IMR-90 (cell line): ENCODE measurements around the gene GPR139. TPM values are rescaled to one million over a fixed set of nuclear protein-coding genes. Genes with fewer than 3 reads are reported as not detected.

Experiments used
- ATAC-seq: fragments of 200-7000 bp; cut with Tn5 transposase; 2 replicates; pipeline ENCODE4 v1.9.1; 2020; ENCODE audit warnings: low read depth, mild to moderate bottlenecking, moderate library complexity
- BruUV-seq: library from RNA; stranded (reverse); fragments of 400-500 nt; replicated peaks from 2 replicates; lab custom pipeline; 2021; lab: Mats Ljungman, UMichigan
- CTCF ChIA-PET: fragments of 300-600 bp; formaldehyde crosslinking; extraction: SDS; loops from one replicate; lab custom pipeline; 2021; ENCODE audit warnings: antibody characterized with exemption; lab: Yijun Ruan, JAX
- POLR2A ChIA-PET: fragments of 300-600 bp; sonication (Branson Sonifier 250); formaldehyde crosslinking; loops from one replicate; lab custom pipeline; 2022; ENCODE audit warnings: antibody characterized with exemption; ENCODE audit not compliant: unreplicated experiment; lab: Charles Lee
- DNase-seq: peaks from one replicate; pipeline ENCODE4 v3.0.0; 2013
- H2AFZ ChIP-seq: replicated peaks from 2 replicates; pipeline ENCODE3; 2013; ENCODE audit warnings: low read length, mild to moderate bottlenecking; ENCODE audit not compliant: poor library complexity
- H2AK5ac ChIP-seq: 2 replicates; pipeline ENCODE4 v1.6.1; 2013; ENCODE audit warnings: low read depth, low read length, inconsistent platforms
- H2AK9ac ChIP-seq: replicated peaks from 2 replicates; pipeline ENCODE3; 2013; ENCODE audit warnings: mild to moderate bottlenecking, low read depth, low read length, moderate library complexity; ENCODE audit not compliant: poor library complexity
- H2BK120ac ChIP-seq: 2 replicates; pipeline ENCODE4 v1.6.1; 2013; ENCODE audit warnings: low read depth, low read length, inconsistent platforms
- H2BK15ac ChIP-seq: 3 replicates; pipeline ENCODE4 v1.6.1; 2013; ENCODE audit warnings: low read depth, low read length, inconsistent platforms
- H2BK20ac ChIP-seq: 2 replicates; pipeline ENCODE4 v1.6.1; 2013; ENCODE audit warnings: low read depth, mild to moderate bottlenecking, inconsistent platforms, low read length, moderate library complexity
- H2BK5ac ChIP-seq: 2 replicates; pipeline ENCODE4 v1.6.1; 2013; ENCODE audit warnings: mild to moderate bottlenecking, low read depth, low read length, inconsistent platforms; ENCODE audit not compliant: poor library complexity, severe bottlenecking
- H3K14ac ChIP-seq: replicated peaks from 2 replicates; pipeline ENCODE4 v1.6.1; 2013; ENCODE audit warnings: low read depth, low read length, inconsistent platforms
- H3K18ac ChIP-seq: 2 replicates; pipeline ENCODE4 v1.6.1; 2013; ENCODE audit warnings: low read depth, low read length, control low read depth
- H3K23ac ChIP-seq: 2 replicates; pipeline ENCODE4 v1.6.1; 2013; ENCODE audit warnings: low read depth, low read length, inconsistent platforms
- H3K27ac ChIP-seq: 2 replicates; pipeline ENCODE4 v1.5.1; 2013; ENCODE audit warnings: mild to moderate bottlenecking, control low read depth, low read length; ENCODE audit not compliant: insufficient read depth
- H3K27me3 ChIP-seq: 2 replicates; pipeline ENCODE4 v1.6.1; 2013; ENCODE audit warnings: low read length; ENCODE audit not compliant: control insufficient read depth, insufficient read depth
- H3K36me3 ChIP-seq: 2 replicates; pipeline ENCODE4 v1.6.1; 2013; ENCODE audit warnings: low read length, mixed read lengths; ENCODE audit not compliant: control insufficient read depth, insufficient read depth
- H3K4ac ChIP-seq: 2 replicates; pipeline ENCODE4 v1.6.1; 2013; ENCODE audit warnings: low read depth, low read length, inconsistent platforms
- H3K4me1 ChIP-seq: 2 replicates; pipeline ENCODE4 v1.6.1; 2013; ENCODE audit warnings: low read length, mixed read lengths; ENCODE audit not compliant: control insufficient read depth, insufficient read depth
- H3K4me2 ChIP-seq: 2 replicates; pipeline ENCODE4 v1.6.1; 2013; ENCODE audit warnings: low read depth, mild to moderate bottlenecking, control low read depth, low read length, moderate library complexity
- H3K4me3 ChIP-seq: 2 replicates; pipeline ENCODE4 v1.5.1; 2013; ENCODE audit warnings: low read depth, mild to moderate bottlenecking, control low read depth, low read length, moderate library complexity; ENCODE audit not compliant: insufficient read depth
- H3K56ac ChIP-seq: 2 replicates; pipeline ENCODE4 v1.6.1; 2013; ENCODE audit warnings: low read length, inconsistent platforms; ENCODE audit not compliant: insufficient read depth; ENCODE audit errors: extremely low read depth
- H3K79me1 ChIP-seq, 2 experiments: 2 replicates each; pipeline ENCODE4 v1.6.1; 2013; ENCODE audit warnings: low read length in 2 of 2, inconsistent platforms in 1 of 2, low read depth in 1 of 2
- H3K9ac ChIP-seq: 2 replicates; pipeline ENCODE4 v1.6.1; 2013; ENCODE audit warnings: low read depth, low read length, control low read depth
- H3K9me1 ChIP-seq: 2 replicates; pipeline ENCODE4 v1.6.1; 2013; ENCODE audit warnings: low read length, inconsistent platforms; ENCODE audit not compliant: insufficient read depth
- H3K9me3 ChIP-seq: 2 replicates; pipeline ENCODE4 v1.6.1; 2013; ENCODE audit warnings: low read length; ENCODE audit not compliant: control insufficient read depth, insufficient read depth
- H4K20me1 ChIP-seq: 2 replicates; pipeline ENCODE4 v1.6.1; 2013; ENCODE audit warnings: low read length, inconsistent platforms; ENCODE audit not compliant: insufficient read depth
- H4K5ac ChIP-seq: 2 replicates; pipeline ENCODE4 v1.6.1; 2013; ENCODE audit warnings: mild to moderate bottlenecking, low read depth, low read length, control low read depth
- H4K8ac ChIP-seq, 2 experiments: 2 replicates each; pipeline ENCODE4 v1.6.1; 2013; ENCODE audit warnings: low read depth in 2 of 2, low read length in 2 of 2, control low read depth in 1 of 2, inconsistent platforms in 1 of 2
- H4K91ac ChIP-seq: 2 replicates; pipeline ENCODE4 v1.6.1; 2013; ENCODE audit warnings: low read depth, low read length, inconsistent platforms; ENCODE audit not compliant: insufficient read depth
- BHLHE40 ChIP-seq: fragments of 150-350 bp; IDR thresholded peaks from 2 replicates; pipeline ENCODE4 v1.6.1; 2016; ENCODE audit warnings: mild to moderate bottlenecking, low read depth, low read length
- CEBPB ChIP-seq: IDR thresholded peaks from 2 replicates; pipeline ENCODE4 v1.6.1; 2012; ENCODE audit warnings: low read depth, low read length, improper control_type of control experiment
- CHD1 ChIP-seq: IDR thresholded peaks from 2 replicates; pipeline ENCODE4 v1.6.1; 2012; ENCODE audit warnings: low read depth, low read length, improper control_type of control experiment
- CTCF ChIP-seq: conservative IDR thresholded peaks from 2 replicates; pipeline ENCODE4 v1.5.1; 2012; ENCODE audit warnings: mild to moderate bottlenecking, low read depth, low read length, improper control_type of control experiment
- ELK1 ChIP-seq: fragments of 150-350 bp; IDR thresholded peaks from 2 replicates; pipeline ENCODE4 v1.6.1; 2016; ENCODE audit warnings: low read depth, mild to moderate bottlenecking, low read length, moderate library complexity, borderline replicate concordance
- FOS ChIP-seq: fragments of 150-350 bp; IDR thresholded peaks from 2 replicates; pipeline ENCODE4 v1.6.1; 2016; ENCODE audit warnings: low read depth, low read length
- MAFK ChIP-seq: IDR thresholded peaks from 2 replicates; pipeline ENCODE4 v1.6.1; 2012; ENCODE audit warnings: low read depth, low read length, improper control_type of control experiment
- MAZ ChIP-seq: IDR thresholded peaks from 2 replicates; pipeline ENCODE4 v1.6.1; 2012; ENCODE audit warnings: low read depth, mild to moderate bottlenecking, low read length, improper control_type of control experiment, moderate library complexity, borderline replicate concordance
- MXI1 ChIP-seq: IDR thresholded peaks from 2 replicates; pipeline ENCODE4 v1.6.1; 2012; ENCODE audit warnings: low read depth, mild to moderate bottlenecking, low read length, moderate library complexity, borderline replicate concordance
- NFE2L2 ChIP-seq: fragments of 150-350 bp; IDR thresholded peaks from 2 replicates; pipeline ENCODE4 v1.6.1; 2016; ENCODE audit warnings: low read depth, mild to moderate bottlenecking, low read length
- RAD21 ChIP-seq: IDR thresholded peaks from 2 replicates; pipeline ENCODE4 v1.6.1; 2012; ENCODE audit warnings: low read length, improper control_type of control experiment
- RFX5 ChIP-seq: IDR thresholded peaks from 2 replicates; pipeline ENCODE4 v1.8.0; 2012; ENCODE audit warnings: low read depth, mild to moderate bottlenecking, low read length, moderate library complexity
- SMC3 ChIP-seq: fragments of 150-350 bp; IDR thresholded peaks from 2 replicates; pipeline ENCODE4 v1.6.1; 2016; ENCODE audit warnings: low read depth, mild to moderate bottlenecking, antibody characterized with exemption, low read length, moderate library complexity
- WGBS, 2 experiments: methylation state at CpG; one replicate each; pipeline versions ENCODE4 v1.1.5 to v1.1.7; 2013; ENCODE audit warnings: missing lambda C conversion rate in 2 of 2; ENCODE audit not compliant: insufficient read length in 1 of 2; ENCODE audit errors: extremely low coverage in 2 of 2; 5-methylcytosine and 5-hydroxymethylcytosine counted together
- dilution Hi-C: fragments of 300-500 bp; cut with HindIII; formaldehyde crosslinking; loops from one replicate; pipeline ENCODE4 v1.14.3; 2018; ENCODE audit warnings: low sequenced_read_pairs; ENCODE audit not compliant: unreplicated experiment
- in situ Hi-C: fragments of 300-500 bp; cut with MboI; formaldehyde crosslinking; loops from 3 replicates; pipeline ENCODE4 v1.14.3; 2019; ENCODE audit warnings: low sequenced_read_pairs, inconsistent platforms, mixed read lengths
- intact Hi-C: fragments of 100-400 bp; cut with micrococcal nuclease; formaldehyde crosslinking; loops from 2 replicates; pipeline ENCODE4 v1.10.0; 2022
- polyA plus RNA-seq, 3 experiments: library from polyadenylated mRNA; depleted of rRNA; stranded (reverse); fragments of >200 nt; gene quantifications; 2 replicates each; pipeline ENCODE4 v1.2.3, GENCODE V29; 2012; ENCODE audit warnings: low replicate concordance in 1 of 3
- total RNA-seq: library from RNA; depleted of rRNA; stranded (reverse); fragments of >200 nt; gene quantifications from 2 replicates; pipeline ENCODE4 v1.2.3, GENCODE V29; 2012

The GPR139 gene
- total and polyA plus RNA-seq, 2 of the 4 experiments (the other 2 are of a cell fraction): not detected

- dilution Hi-C loops: no loop called here
- no TSS peak for BruUV-seq
These were observed 1.4 kb downstream of the GPR139 start for GRCh38 chr16:20072146-20072873.

More at GRCh38 chr16:20072146-20072873, 1.4 kb downstream of the GPR139 start:
- no peak overlapping the region for H3K4me3 ChIP-seq
- no peak overlapping the region for H3K56ac ChIP-seq
- no peaks in the 10 kb centered on the region for H3K9me1 ChIP-seq
- no peak overlapping the region for H2BK120ac ChIP-seq
- no peak overlapping the region for H3K23ac ChIP-seq
- H4K8ac ChIP-seq: no peak overlapping the region
- H2AK9ac ChIP-seq: no peak overlapping the region
- no peak overlapping the region for H3K9ac ChIP-seq
- H3K9me3 ChIP-seq: no peaks in the 10 kb centered on the region; the same call in 1 of the 2 replicates
- H4K5ac ChIP-seq: no peak overlapping the region
- no peak overlapping the region for H2BK20ac ChIP-seq
- ATAC-seq: no peak
- ChIA-PET POLR2A (no interaction called here), CTCF (interaction anchor here (0.6 kb wide), 1 partner anchor 102 kb away, joined by 3 read pairs; no protein-coding TSS in a partner anchor)
- whole genome bisulfite sequencing, 2 experiments: 14% methylated on average over 1 of the region's 11 CpGs; no CpG with 5 or more reads in 1 of the 2 experiments
- no peak overlapping the region for H3K4me2 ChIP-seq
- no peak for DNase-seq
- H3K4ac ChIP-seq: no peak overlapping the region
- H2AFZ ChIP-seq: no peak overlapping the region
- H4K20me1 ChIP-seq: no peaks in the 10 kb centered on the region
- in situ Hi-C loops: no loop called here
- H3K18ac ChIP-seq: no peak overlapping the region
- no peak overlapping the region for H3K27ac ChIP-seq
- no peak overlapping the region for H2AK5ac ChIP-seq
- H3K14ac ChIP-seq: no peak overlapping the region
- no peaks in the 10 kb centered on the region for H3K79me1 ChIP-seq
- H3K27me3 ChIP-seq: no peaks in the 10 kb centered on the region
- H3K36me3 ChIP-seq: no peaks in the 10 kb centered on the region
- no peak overlapping the region for H2BK5ac ChIP-seq
- TF ChIP-seq MAFK (no peak), MAZ (no peak), ELK1 (no peak), MXI1 (no peak), SMC3 (no peak), FOS (no peak), RAD21 (no peak), RFX5 (no peak), CHD1 (no peak), BHLHE40 (no peak), CTCF (no peak), CEBPB (no peak), NFE2L2 (no peak)
- intact Hi-C loops: no loop called here
- H3K4me1 ChIP-seq: no peaks in the 10 kb centered on the region
- H2BK15ac ChIP-seq: no peak overlapping the region
- H4K91ac ChIP-seq: no peak overlapping the region
